ENCODE data around the gene MPL. TPM values are rescaled to one million over a fixed set of nuclear protein-coding genes. Genes with fewer than 3 reads are reported as not detected.

MPL gene
- total and polyA plus RNA-seq, 2 of the 13 experiments (the other 11 are each of a cell fraction or from before 2014, with no cell fraction given): not detected

DNA sequence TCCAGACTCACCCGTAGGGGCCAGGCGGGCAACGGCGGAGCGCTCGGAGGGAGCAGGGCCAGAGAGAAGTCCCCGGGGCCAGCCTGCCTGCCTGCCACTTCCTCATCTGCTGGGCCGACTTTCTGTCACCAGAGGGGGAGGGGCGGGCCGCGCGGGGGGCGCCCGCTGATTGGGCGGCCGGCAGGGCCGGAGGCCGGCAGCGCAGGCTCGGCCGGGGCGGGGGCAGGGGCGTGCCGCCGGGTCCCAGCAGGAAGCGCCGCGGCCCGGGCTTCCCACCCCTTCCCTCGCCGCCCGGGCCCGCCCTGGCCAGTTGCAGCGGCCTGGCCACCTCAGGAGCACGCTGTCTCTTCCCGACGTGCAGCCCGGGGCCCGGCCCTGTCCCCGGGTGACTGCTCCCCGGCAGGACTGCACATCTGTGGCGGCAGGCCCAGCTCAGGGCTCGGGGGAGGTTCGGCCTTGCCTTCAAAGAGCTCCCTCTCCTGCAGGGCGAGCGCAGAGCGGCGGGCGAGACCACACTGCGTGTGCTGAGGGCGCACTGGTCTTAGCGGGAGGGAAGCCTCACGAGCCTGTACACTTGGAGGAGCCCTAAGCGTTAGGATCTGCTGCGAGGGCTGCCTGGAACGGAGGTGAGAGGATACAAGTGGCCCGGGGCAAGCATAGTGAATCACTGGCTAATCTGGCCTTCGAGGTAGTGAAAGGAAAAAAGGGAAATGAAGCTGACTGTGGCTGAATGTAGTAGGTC lies 30.5 kb downstream of the MPL start, which contains the start of gene ELOVL1 (continued):
- TF ChIP-seq, protein P1, sequence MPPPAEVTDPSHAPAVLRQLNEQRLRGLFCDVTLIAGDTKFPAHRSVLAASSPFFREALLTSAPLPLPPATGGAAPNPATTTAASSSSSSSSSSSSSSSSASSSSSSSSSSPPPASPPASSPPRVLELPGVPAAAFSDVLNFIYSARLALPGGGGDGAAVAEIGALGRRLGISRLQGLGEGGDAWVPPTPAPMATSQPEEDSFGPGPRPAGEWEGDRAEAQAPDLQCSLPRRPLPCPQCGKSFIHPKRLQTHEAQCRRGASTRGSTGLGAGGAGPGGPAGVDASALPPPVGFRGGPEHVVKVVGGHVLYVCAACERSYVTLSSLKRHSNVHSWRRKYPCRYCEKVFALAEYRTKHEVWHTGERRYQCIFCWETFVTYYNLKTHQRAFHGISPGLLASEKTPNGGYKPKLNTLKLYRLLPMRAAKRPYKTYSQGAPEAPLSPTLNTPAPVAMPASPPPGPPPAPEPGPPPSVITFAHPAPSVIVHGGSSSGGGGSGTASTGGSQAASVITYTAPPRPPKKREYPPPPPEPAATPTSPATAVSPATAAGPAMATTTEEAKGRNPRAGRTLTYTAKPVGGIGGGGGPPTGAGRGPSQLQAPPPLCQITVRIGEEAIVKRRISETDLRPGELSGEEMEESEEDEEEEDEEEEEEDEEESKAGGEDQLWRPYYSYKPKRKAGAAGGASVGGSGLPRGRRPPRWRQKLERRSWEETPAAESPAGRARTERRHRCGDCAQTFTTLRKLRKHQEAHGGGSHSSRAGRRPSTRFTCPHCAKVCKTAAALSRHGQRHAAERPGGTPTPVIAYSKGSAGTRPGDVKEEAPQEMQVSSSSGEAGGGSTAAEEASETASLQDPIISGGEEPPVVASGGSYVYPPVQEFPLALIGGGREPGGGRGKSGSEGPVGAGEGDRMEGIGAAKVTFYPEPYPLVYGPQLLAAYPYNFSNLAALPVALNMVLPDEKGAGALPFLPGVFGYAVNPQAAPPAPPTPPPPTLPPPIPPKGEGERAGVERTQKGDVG (CRISPR knock-in tag; IDR thresholded peaks at IDR 0.05; ENCODE audit: borderline replicate concordance): 0 out of 2 replicates have a peak, but pooled peaks have one; percentile 48
- TF ChIP-seq, protein P2, sequence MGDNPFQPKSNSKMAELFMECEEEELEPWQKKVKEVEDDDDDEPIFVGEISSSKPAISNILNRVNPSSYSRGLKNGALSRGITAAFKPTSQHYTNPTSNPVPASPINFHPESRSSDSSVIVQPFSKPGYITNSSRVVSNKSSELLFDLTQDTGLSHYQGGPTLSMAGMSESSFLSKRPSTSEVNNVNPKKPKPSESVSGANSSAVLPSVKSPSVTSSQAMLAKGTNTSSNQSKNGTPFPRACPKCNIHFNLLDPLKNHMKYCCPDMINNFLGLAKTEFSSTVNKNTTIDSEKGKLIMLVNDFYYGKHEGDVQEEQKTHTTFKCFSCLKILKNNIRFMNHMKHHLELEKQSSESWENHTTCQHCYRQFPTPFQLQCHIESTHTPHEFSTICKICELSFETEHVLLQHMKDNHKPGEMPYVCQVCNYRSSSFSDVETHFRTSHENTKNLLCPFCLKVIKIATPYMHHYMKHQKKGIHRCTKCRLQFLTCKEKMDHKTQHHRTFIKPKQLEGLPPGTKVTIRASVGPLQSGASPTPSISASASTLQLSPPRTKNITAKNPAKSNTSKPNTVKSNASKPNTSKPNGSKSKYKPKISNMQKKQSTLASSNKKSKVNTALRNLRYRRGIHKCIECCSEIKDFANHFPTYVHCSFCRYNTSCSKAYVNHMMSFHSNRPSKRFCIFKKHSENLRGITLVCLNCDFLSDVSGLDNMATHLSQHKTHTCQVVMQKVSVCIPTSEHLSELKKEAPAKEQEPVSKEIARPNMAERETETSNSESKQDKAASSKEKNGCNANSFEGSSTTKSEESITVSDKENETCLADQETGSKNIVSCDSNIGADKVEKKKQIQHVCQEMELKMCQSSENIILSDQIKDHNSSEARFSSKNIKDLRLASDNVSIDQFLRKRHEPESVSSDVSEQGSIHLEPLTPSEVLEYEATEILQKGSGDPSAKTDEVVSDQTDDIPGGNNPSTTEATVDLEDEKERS (CRISPR knock-in tag; IDR thresholded peaks at IDR 0.05): no peak
- TF ChIP-seq SPEN (CRISPR knock-in tag; IDR thresholded peaks at IDR 0.05; ENCODE audit: low read depth) (peak; percentile 90), FOXJ3 (CRISPR knock-in tag; IDR thresholded peaks at IDR 0.05; ENCODE audit: borderline replicate concordance) (peak; percentile 50; the same call in 1 of the 2 replicates), ISL2 (CRISPR knock-in tag; IDR thresholded peaks at IDR 0.05) (peak; percentile 70), POLR2AphosphoS5 (IDR thresholded peaks at IDR 0.05; ENCODE audit: low read depth, low read length) (peak; percentile 88), BHLHE40 (IDR thresholded peaks at IDR 0.05; ENCODE audit: low read length) (no peak), ZNF263 (CRISPR knock-in tag; IDR thresholded peaks at IDR 0.05) (peak; percentile 67), ZNF10 (CRISPR knock-in tag; IDR thresholded peaks at IDR 0.05; ENCODE audit: borderline replicate concordance, low read depth) (no peak), ZNF879 (CRISPR knock-in tag; IDR thresholded peaks at IDR 0.05) (peak; percentile 78; the same call in 1 of the 2 replicates), SRY (CRISPR knock-in tag; IDR thresholded peaks at IDR 0.05) (peak; percentile 97), FOXA3 (CRISPR knock-in tag; IDR thresholded peaks at IDR 0.05) (peak; percentile 29), ARNT (IDR thresholded peaks at IDR 0.05) (no peak), PRMT3 (CRISPR knock-in tag; IDR thresholded peaks at IDR 0.05; ENCODE audit: borderline replicate concordance, low read depth) (no peak)
- TF ChIP-seq, protein P3, sequence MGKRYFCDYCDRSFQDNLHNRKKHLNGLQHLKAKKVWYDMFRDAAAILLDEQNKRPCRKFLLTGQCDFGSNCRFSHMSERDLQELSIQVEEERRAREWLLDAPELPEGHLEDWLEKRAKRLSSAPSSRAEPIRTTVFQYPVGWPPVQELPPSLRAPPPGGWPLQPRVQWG (CRISPR knock-in tag; IDR thresholded peaks at IDR 0.05; ENCODE audit: borderline replicate concordance, low read depth): no peak
- TF ChIP-seq, protein P4, sequence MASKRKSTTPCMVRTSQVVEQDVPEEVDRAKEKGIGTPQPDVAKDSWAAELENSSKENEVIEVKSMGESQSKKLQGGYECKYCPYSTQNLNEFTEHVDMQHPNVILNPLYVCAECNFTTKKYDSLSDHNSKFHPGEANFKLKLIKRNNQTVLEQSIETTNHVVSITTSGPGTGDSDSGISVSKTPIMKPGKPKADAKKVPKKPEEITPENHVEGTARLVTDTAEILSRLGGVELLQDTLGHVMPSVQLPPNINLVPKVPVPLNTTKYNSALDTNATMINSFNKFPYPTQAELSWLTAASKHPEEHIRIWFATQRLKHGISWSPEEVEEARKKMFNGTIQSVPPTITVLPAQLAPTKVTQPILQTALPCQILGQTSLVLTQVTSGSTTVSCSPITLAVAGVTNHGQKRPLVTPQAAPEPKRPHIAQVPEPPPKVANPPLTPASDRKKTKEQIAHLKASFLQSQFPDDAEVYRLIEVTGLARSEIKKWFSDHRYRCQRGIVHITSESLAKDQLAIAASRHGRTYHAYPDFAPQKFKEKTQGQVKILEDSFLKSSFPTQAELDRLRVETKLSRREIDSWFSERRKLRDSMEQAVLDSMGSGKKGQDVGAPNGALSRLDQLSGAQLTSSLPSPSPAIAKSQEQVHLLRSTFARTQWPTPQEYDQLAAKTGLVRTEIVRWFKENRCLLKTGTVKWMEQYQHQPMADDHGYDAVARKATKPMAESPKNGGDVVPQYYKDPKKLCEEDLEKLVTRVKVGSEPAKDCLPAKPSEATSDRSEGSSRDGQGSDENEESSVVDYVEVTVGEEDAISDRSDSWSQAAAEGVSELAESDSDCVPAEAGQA (IDR thresholded peaks at IDR 0.05; ENCODE audit: low read depth): no peak
- TF ChIP-seq, protein P4 (CRISPR knock-in tag; IDR thresholded peaks at IDR 0.05; ENCODE audit: borderline replicate concordance): peak; percentile 45; the same call in 1 of the 2 replicates

Data from HepG2 (cell line).